ENCODE measurements around the gene RBMXL3. TPM values are rescaled to one million over a fixed set of nuclear protein-coding genes. Genes with fewer than 3 reads are reported as not detected.
A peak's percentile ranks its signal among the peaks of the same experiment; 100 is the strongest.

RBMXL3 gene
- total RNA-seq (2021) (not detected in 3 replicates), Bru-seq, nascent RNA (not detected)
- long read RNA-seq, experiment 1, result 0 reads
- long read RNA-seq, experiment 2, result 0 reads
- long read RNA-seq, experiment 3, result 0 reads

DNA sequence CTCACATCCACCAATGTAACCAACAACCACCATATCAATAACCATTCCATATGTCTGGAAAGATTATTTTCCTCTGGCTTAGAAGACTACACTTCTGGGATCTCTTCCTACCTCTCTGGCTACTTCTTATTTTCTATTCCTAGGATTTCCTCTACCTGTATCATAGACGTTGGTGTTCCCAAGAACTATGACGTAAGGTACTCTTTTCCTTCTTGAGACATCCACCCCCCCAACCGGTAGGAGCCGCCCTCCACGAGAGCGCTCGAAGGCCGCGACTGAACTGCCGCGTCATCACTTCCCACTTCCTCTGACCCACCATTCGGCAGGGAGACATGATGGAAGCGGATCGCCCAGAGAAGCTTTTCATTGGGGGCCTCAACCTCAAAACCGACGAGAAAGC lies at the start of gene RBMXL3:
RBMXL3 (plus strand) TSS at position 301 of the 400 bp plus-strand sequence; CDS start at position 333, 32 bp downstream.
- ChIA-PET CTCF (no interaction called here), POLR2A (no interaction called here)
- DNase-seq (ENCODE audit: low spot score) (no peak), ATAC-seq (no peak)
- Mint-ChIP-seq H3K27me3 (ENCODE audit: low read depth) (no peaks in the 10 kb centered on the region), H3K4me3 (no peak within 1 kb of the TSS), H3K4me1 (no peaks in the 10 kb centered on the region), H3K36me3 (no peaks in the 10 kb centered on the region), H3K9me3 (no peaks in the 10 kb centered on the region), H3K27ac (peak within 1 kb of the TSS; percentile 65; the same call in 1 of the 2 replicates)
- TF ChIP-seq TEAD4 (CRISPR knock-in tag; IDR thresholded peaks at IDR 0.05), result no peak
- no peak for TF ChIP-seq FOXK1 (CRISPR knock-in tag; IDR thresholded peaks at IDR 0.05)

DNA sequence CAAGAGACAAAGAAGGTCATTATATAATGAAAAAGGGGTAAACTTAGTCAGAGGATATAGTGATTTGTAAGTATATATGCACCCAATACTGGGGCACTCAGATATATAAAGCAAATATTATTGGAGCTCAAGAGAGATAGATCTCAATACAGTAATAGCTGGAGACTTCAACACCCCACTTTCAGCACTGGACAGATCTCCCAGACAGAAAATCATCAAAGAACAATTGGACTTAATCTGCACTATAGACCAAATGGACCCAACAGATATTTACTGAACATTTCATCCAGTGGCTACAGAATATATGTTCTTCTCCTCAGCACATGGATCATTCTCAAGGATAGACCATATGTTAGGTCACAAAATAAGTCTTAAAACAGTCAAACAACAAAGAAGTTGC lies 47.2 kb upstream of the RBMXL3 start:
- DNase-seq (ENCODE audit: low spot score) (no peak), ATAC-seq (no peak)
- TF ChIP-seq, protein P1, sequence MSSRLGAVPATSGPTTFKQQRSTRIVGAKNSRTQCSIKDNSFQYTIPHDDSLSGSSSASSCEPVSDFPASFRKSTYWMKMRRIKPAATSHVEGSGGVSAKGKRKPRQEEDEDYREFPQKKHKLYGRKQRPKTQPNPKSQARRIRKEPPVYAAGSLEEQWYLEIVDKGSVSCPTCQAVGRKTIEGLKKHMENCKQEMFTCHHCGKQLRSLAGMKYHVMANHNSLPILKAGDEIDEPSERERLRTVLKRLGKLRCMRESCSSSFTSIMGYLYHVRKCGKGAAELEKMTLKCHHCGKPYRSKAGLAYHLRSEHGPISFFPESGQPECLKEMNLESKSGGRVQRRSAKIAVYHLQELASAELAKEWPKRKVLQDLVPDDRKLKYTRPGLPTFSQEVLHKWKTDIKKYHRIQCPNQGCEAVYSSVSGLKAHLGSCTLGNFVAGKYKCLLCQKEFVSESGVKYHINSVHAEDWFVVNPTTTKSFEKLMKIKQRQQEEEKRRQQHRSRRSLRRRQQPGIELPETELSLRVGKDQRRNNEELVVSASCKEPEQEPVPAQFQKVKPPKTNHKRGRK (CRISPR knock-in tag; IDR thresholded peaks at IDR 0.05; ENCODE audit: borderline replicate concordance), result no peak
- TF ChIP-seq, protein P2, sequence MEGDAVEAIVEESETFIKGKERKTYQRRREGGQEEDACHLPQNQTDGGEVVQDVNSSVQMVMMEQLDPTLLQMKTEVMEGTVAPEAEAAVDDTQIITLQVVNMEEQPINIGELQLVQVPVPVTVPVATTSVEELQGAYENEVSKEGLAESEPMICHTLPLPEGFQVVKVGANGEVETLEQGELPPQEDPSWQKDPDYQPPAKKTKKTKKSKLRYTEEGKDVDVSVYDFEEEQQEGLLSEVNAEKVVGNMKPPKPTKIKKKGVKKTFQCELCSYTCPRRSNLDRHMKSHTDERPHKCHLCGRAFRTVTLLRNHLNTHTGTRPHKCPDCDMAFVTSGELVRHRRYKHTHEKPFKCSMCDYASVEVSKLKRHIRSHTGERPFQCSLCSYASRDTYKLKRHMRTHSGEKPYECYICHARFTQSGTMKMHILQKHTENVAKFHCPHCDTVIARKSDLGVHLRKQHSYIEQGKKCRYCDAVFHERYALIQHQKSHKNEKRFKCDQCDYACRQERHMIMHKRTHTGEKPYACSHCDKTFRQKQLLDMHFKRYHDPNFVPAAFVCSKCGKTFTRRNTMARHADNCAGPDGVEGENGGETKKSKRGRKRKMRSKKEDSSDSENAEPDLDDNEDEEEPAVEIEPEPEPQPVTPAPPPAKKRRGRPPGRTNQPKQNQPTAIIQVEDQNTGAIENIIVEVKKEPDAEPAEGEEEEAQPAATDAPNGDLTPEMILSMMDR (IDR thresholded peaks at IDR 0.05), result no peak
- TF ChIP-seq SMAD4 (CRISPR knock-in tag; IDR thresholded peaks at IDR 0.05) (no peak), RORB (CRISPR knock-in tag; IDR thresholded peaks at IDR 0.05) (no peak), ZNF121 (CRISPR knock-in tag; IDR thresholded peaks at IDR 0.05) (no peak), ESRRA (CRISPR knock-in tag; IDR thresholded peaks at IDR 0.05; ENCODE audit: borderline replicate concordance) (no peak), GABPB1 (CRISPR knock-in tag; IDR thresholded peaks at IDR 0.05) (no peak), FOXK1 (CRISPR knock-in tag; IDR thresholded peaks at IDR 0.05) (no peak), ZNF232 (CRISPR knock-in tag; IDR thresholded peaks at IDR 0.05) (no peak)
- TF ChIP-seq, protein P3, sequence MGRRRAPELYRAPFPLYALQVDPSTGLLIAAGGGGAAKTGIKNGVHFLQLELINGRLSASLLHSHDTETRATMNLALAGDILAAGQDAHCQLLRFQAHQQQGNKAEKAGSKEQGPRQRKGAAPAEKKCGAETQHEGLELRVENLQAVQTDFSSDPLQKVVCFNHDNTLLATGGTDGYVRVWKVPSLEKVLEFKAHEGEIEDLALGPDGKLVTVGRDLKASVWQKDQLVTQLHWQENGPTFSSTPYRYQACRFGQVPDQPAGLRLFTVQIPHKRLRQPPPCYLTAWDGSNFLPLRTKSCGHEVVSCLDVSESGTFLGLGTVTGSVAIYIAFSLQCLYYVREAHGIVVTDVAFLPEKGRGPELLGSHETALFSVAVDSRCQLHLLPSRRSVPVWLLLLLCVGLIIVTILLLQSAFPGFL (CRISPR knock-in tag; IDR thresholded peaks at IDR 0.05; ENCODE audit: borderline replicate concordance), result no peak
- TF ChIP-seq, protein P4, sequence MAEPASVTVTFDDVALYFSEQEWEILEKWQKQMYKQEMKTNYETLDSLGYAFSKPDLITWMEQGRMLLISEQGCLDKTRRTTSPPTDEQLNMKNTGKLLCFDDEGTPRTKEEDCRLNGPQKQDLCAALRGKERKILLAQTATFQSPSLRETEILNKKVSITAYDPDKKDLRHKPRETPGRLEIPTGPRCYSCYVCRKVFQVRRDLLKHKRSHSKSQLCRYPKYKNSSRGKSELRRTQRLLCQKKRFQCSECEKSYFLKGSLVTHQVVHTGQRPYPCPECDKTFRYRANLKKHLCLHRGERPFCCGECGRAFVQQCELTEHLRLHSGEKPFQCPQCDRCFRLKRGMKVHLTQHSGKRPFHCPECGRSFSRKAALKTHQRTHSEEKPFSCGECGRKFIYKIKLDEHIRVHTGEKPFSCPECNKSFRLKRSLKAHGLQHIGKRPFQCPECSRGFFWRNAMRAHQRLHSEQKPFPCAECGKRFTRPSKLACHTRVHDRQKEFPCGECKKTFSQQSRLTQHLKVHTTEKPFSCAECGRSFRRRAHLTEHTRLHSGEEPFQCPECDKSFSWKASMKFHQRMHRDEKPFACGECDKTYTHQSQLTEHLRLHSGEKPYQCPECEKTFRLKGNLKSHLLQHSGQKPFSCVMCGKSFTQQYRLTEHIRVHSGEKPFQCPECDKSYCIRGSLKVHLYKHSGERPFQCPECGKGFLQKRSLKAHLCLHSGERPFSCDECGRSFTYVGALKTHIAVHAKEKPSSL (CRISPR knock-in tag; conservative IDR thresholded peaks at IDR 0.05), result no peak
- TF ChIP-seq, protein P5, sequence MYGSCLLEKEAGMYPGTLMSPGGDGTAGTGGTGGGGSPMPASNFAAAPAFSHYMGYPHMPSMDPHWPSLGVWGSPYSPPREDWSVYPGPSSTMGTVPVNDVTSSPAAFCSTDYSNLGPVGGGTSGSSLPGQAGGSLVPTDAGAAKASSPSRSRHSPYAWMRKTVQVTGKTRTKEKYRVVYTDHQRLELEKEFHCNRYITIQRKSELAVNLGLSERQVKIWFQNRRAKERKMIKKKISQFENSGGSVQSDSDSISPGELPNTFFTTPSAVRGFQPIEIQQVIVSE (CRISPR knock-in tag; IDR thresholded peaks at IDR 0.05; ENCODE audit: borderline replicate concordance), result no peak
- H3K36me3 Mint-ChIP-seq, result peaks cover 25% of the 10 kb centered on the region
- no peaks in the 10 kb centered on the region for H3K27me3 Mint-ChIP-seq (ENCODE audit: low read depth)
- peaks cover 6% of the 10 kb centered on the region for H3K4me1 Mint-ChIP-seq
- CTCF ChIA-PET, result no interaction called here
- H3K4me3 Mint-ChIP-seq, result no peak overlapping the region
- H3K9me3 Mint-ChIP-seq, result peaks cover 36% of the 10 kb centered on the region
- POLR2A ChIA-PET, result no interaction called here
- no peak overlapping the region for H3K27ac Mint-ChIP-seq

DNA sequence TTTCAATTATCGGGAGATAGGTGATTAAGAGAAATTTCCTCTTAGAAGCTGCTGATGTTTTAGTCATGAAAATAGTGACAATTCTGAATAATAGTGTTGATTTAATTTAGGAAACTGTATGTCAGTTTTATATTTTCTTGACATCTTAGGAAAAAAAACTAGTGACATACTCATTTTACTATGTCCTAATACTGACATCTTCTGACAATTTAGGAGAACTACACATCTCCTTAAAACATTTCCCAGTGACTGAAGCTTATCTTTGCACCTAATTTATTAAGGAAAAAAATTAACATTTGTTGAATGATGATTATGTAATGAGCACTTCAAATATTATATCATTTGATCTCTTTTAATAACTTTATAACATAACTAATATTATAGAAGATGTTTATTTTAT lies 42.0 kb upstream of the RBMXL3 start:
- TF ChIP-seq NR3C1 (CRISPR knock-in tag; conservative IDR thresholded peaks at IDR 0.05; ENCODE audit: low read depth), result no peak
- TF ChIP-seq JAZF1 (CRISPR knock-in tag; IDR thresholded peaks at IDR 0.05), result no peak
- TF ChIP-seq, protein P1 (CRISPR knock-in tag; IDR thresholded peaks at IDR 0.05; ENCODE audit: borderline replicate concordance), result no peak
- TF ChIP-seq NFATC4 (CRISPR knock-in tag; IDR thresholded peaks at IDR 0.05), result no peak
- no peak for TF ChIP-seq ZNF263 (CRISPR knock-in tag; IDR thresholded peaks at IDR 0.05; ENCODE audit: low read depth)
- TF ChIP-seq NR2C2 (CRISPR knock-in tag; IDR thresholded peaks at IDR 0.05), result no peak
- TF ChIP-seq ZNF423 (CRISPR knock-in tag; IDR thresholded peaks at IDR 0.05), result no peak
- no peak for TF ChIP-seq RORB (CRISPR knock-in tag; IDR thresholded peaks at IDR 0.05)
- TF ChIP-seq CREB1 (CRISPR knock-in tag; IDR thresholded peaks at IDR 0.05), result no peak
- TF ChIP-seq EMX1 (CRISPR knock-in tag; IDR thresholded peaks at IDR 0.05), result no peak
- no peak for TF ChIP-seq MXD4 (CRISPR knock-in tag; IDR thresholded peaks at IDR 0.05; ENCODE audit: borderline replicate concordance)
- TF ChIP-seq, protein P6, sequence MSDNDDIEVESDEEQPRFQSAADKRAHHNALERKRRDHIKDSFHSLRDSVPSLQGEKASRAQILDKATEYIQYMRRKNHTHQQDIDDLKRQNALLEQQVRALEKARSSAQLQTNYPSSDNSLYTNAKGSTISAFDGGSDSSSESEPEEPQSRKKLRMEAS (CRISPR knock-in tag; IDR thresholded peaks at IDR 0.05), result no peak
- no peak for TF ChIP-seq ZNF232 (CRISPR knock-in tag; IDR thresholded peaks at IDR 0.05)
- no peak overlapping the region for H3K27ac Mint-ChIP-seq
- ATAC-seq (no peak), DNase-seq (ENCODE audit: low spot score) (no peak)
- peaks cover 15% of the 10 kb centered on the region for H3K36me3 Mint-ChIP-seq
- peaks cover 27% of the 10 kb centered on the region for H3K9me3 Mint-ChIP-seq
- no peak overlapping the region for H3K4me3 Mint-ChIP-seq
- ChIA-PET POLR2A (no interaction called here), CTCF (interaction anchor here (0.6 to 1.3 kb wide), 5 partner anchors 72 to 577 kb away, joined by 3 to 5 read pairs (median 5); no protein-coding TSS in a partner anchor)
- H3K27me3 Mint-ChIP-seq (ENCODE audit: low read depth), result no peaks in the 10 kb centered on the region
- H3K4me1 Mint-ChIP-seq, result no peaks in the 10 kb centered on the region

All from WTC11 (cell line).